Measurements from ENCODE around the gene TMX1.

TMX1 gene

GRCh38 chr14:51302295-51303030 is 62.4 kb downstream of the TMX1 start:
- Histone ChIP-seq H3F3A (ENCODE audit: insufficient read depth) (no peaks in the 10 kb centered on the region), H3K4me2 (ENCODE audit: low read depth, low read length, poor library complexity, severe bottlenecking) (no peak overlapping the region), H3K27ac (ENCODE audit: low read depth, low read length) (no peak overlapping the region), H3K36me3 (ENCODE audit: low read length) (no peaks in the 10 kb centered on the region), H4K20me1 (ENCODE audit: low read depth, low read length) (no peaks in the 10 kb centered on the region), H2AFZ (ENCODE audit: low read depth, low read length, severe bottlenecking) (no peak overlapping the region), H3K9ac (ENCODE audit: low read length) (no peak overlapping the region), H3K4me3 (ENCODE audit: insufficient read depth, low read length, poor library complexity, severe bottlenecking) (no peak overlapping the region), H3K9me3 (ENCODE audit: insufficient read depth, low read length) (no peaks in the 10 kb centered on the region), H3K79me2 (ENCODE audit: insufficient read depth, low read length) (no peaks in the 10 kb centered on the region), H3K27me3 (ENCODE audit: low read length) (no peaks in the 10 kb centered on the region), H3K9me2 (replicated peaks; ENCODE audit: insufficient read depth, low read length) (no peaks in the 10 kb centered on the region)
- TF ChIP-seq CTCF (IDR thresholded peaks at IDR 0.05; ENCODE audit: insufficient read depth, low read length, poor library complexity, severe bottlenecking) (no peak), EZH2phosphoT487 (conservative IDR thresholded peaks at IDR 0.05; ENCODE audit: low read length) (no peak)

- Histone ChIP-seq H3K79me2 (ENCODE audit: insufficient read depth, low read length) (no peaks in the 10 kb centered on the region), H3K9me2 (replicated peaks; ENCODE audit: insufficient read depth, low read length) (no peaks in the 10 kb centered on the region), H4K20me1 (ENCODE audit: low read depth, low read length) (no peaks in the 10 kb centered on the region), H3K9ac (ENCODE audit: low read length) (no peak overlapping the region), H3K36me3 (ENCODE audit: low read length) (no peaks in the 10 kb centered on the region), H3K27ac (ENCODE audit: low read depth, low read length) (no peak overlapping the region), H3K27me3 (ENCODE audit: low read length) (no peaks in the 10 kb centered on the region), H3K9me3 (ENCODE audit: insufficient read depth, low read length) (no peaks in the 10 kb centered on the region), H3K4me3 (ENCODE audit: insufficient read depth, low read length, poor library complexity, severe bottlenecking) (no peak overlapping the region), H2AFZ (ENCODE audit: low read depth, low read length, severe bottlenecking) (no peak overlapping the region), H3F3A (ENCODE audit: insufficient read depth) (no peaks in the 10 kb centered on the region), H3K4me2 (ENCODE audit: low read depth, low read length, poor library complexity, severe bottlenecking) (no peak overlapping the region)
- TF ChIP-seq CTCF (IDR thresholded peaks at IDR 0.05; ENCODE audit: insufficient read depth, low read length, poor library complexity, severe bottlenecking) (no peak), EZH2phosphoT487 (conservative IDR thresholded peaks at IDR 0.05; ENCODE audit: low read length) (no peak)
Observed at GRCh38 chr14:51304438-51304837, 64.4 kb downstream of the TMX1 start.

- Histone ChIP-seq H3F3A (ENCODE audit: insufficient read depth) (no peaks in the 10 kb centered on the region), H3K4me3 (ENCODE audit: insufficient read depth, low read length, poor library complexity, severe bottlenecking) (no peak overlapping the region), H4K20me1 (ENCODE audit: low read depth, low read length) (no peaks in the 10 kb centered on the region), H3K4me2 (ENCODE audit: low read depth, low read length, poor library complexity, severe bottlenecking) (no peak overlapping the region), H3K9ac (ENCODE audit: low read length) (no peak overlapping the region), H3K27ac (ENCODE audit: low read depth, low read length) (no peak overlapping the region), H3K9me3 (ENCODE audit: insufficient read depth, low read length) (no peaks in the 10 kb centered on the region), H2AFZ (ENCODE audit: low read depth, low read length, severe bottlenecking) (no peak overlapping the region), H3K79me2 (ENCODE audit: insufficient read depth, low read length) (no peaks in the 10 kb centered on the region), H3K36me3 (ENCODE audit: low read length) (no peaks in the 10 kb centered on the region), H3K9me2 (replicated peaks; ENCODE audit: insufficient read depth, low read length) (no peaks in the 10 kb centered on the region), H3K27me3 (ENCODE audit: low read length) (no peaks in the 10 kb centered on the region)
- no peak for TF ChIP-seq CTCF (IDR thresholded peaks at IDR 0.05; ENCODE audit: insufficient read depth, low read length, poor library complexity, severe bottlenecking)
- no peak for TF ChIP-seq EZH2phosphoT487 (conservative IDR thresholded peaks at IDR 0.05; ENCODE audit: low read length)
Observed at GRCh38 chr14:51304941-51305340, 64.9 kb downstream of the TMX1 start.
